Endothelial cell of umbilical vein (primary cell): Measurements from ENCODE around the gene ADARB2. TPM values are rescaled to one million over a fixed set of nuclear protein-coding genes. Genes with fewer than 3 reads are reported as not detected.

Experiments used
- BruUV-seq: library from RNA; stranded (reverse); fragments of 400-500 nt; replicated peaks from 2 replicates; lab custom pipeline; 2021; lab: Mats Ljungman, UMichigan
- CTCF ChIA-PET: fragments of 300-600, 350-600 bp; sonication (Branson Sonifier 250); formaldehyde crosslinking; loops from one replicate; lab custom pipeline; 2021; ENCODE audit warnings: antibody characterized with exemption, inconsistent platforms; lab: Charles Lee
- POLR2A ChIA-PET: fragments of 300-600, 350-600 bp; sonication (Branson Sonifier 250); formaldehyde crosslinking; loops from one replicate; lab custom pipeline; 2021; ENCODE audit warnings: antibody characterized with exemption, inconsistent platforms; lab: Charles Lee
- DNase-seq: peaks from one replicate; pipeline ENCODE4 v3.0.0-alpha.2; 2011; ENCODE audit warnings: low read depth, low spot score
- FAIRE-seq: peaks from 2 replicates; lab custom pipeline; 2011; peaks lifted over from hg19 to GRCh38; lab: Jason Lieb, UNC
- H2AFZ ChIP-seq: 2 replicates; pipeline ENCODE4 v1.6.0; 2012; ENCODE audit warnings: low read depth, low read length, control low read depth, inconsistent platforms
- H3K27ac ChIP-seq: 2 replicates; pipeline ENCODE4 v1.5.1; 2011; ENCODE audit warnings: low read depth, mild to moderate bottlenecking, control low read depth, low read length, moderate library complexity; ENCODE audit not compliant: insufficient read depth
- H3K27me3 ChIP-seq, 2 experiments: 2 replicates each; pipeline versions ENCODE4 v1.6.0 to v1.6.1; 2011; ENCODE audit warnings: low read length in 2 of 2, mixed read lengths in 1 of 2; ENCODE audit not compliant: control insufficient read depth in 2 of 2, insufficient read depth in 2 of 2
- H3K36me3 ChIP-seq, 2 experiments: 2 replicates in 1 of 2; 3 replicates in 1 of 2; pipeline ENCODE4 v1.5.1; 2011; ENCODE audit warnings: low read length in 2 of 2, mild to moderate bottlenecking in 1 of 2, moderate library complexity in 1 of 2; ENCODE audit not compliant: control insufficient read depth in 2 of 2, insufficient read depth in 2 of 2; ENCODE audit errors: extremely low read depth in 1 of 2
- H3K4me1 ChIP-seq: 3 replicates; pipeline ENCODE4 v1.5.1; 2011; ENCODE audit warnings: mild to moderate bottlenecking, low read length; ENCODE audit not compliant: control insufficient read depth, insufficient read depth; ENCODE audit errors: extremely low read depth
- H3K4me2 ChIP-seq: 2 replicates; pipeline ENCODE4 v1.6.1; 2011; ENCODE audit warnings: low read length, control low read depth, mixed read lengths; ENCODE audit not compliant: insufficient read depth
- H3K4me3 ChIP-seq, 3 experiments: fragments of 200-600 bp in 1 of 3; sonication (generic), shearing (Covaris generic) in 1 of 3; replicated peaks in 1 of 3; 2 replicates each; pipeline ENCODE4 v1.5.1; 2011 to 2016; ENCODE audit warnings: control low read depth in 3 of 3, low read length in 3 of 3, mild to moderate bottlenecking in 2 of 3, inconsistent platforms in 1 of 3, low read depth in 1 of 3, moderate library complexity in 1 of 3; ENCODE audit not compliant: insufficient read depth in 1 of 3
- H3K79me2 ChIP-seq: 2 replicates; pipeline ENCODE4 v1.6.0; 2012; ENCODE audit warnings: low read length, inconsistent platforms; ENCODE audit not compliant: control insufficient read depth, insufficient read depth
- H3K9ac ChIP-seq: replicated peaks from 2 replicates; pipeline ENCODE3; 2011; ENCODE audit warnings: low read length, control low read depth; ENCODE audit not compliant: insufficient read depth; ENCODE audit errors: extremely low read depth
- H3K9me1 ChIP-seq: replicated peaks from 3 replicates; pipeline ENCODE4 v1.6.0; 2011; ENCODE audit warnings: mild to moderate bottlenecking, low read length; ENCODE audit not compliant: control insufficient read depth, insufficient read depth; ENCODE audit errors: extremely low read depth
- H3K9me3 ChIP-seq: replicated peaks from 2 replicates; pipeline ENCODE4 v1.5.1; 2012; ENCODE audit warnings: low read length, inconsistent platforms; ENCODE audit not compliant: control insufficient read depth, insufficient read depth
- H4K20me1 ChIP-seq: replicated peaks from 2 replicates; pipeline ENCODE3; 2011; ENCODE audit warnings: mild to moderate bottlenecking, low read length; ENCODE audit not compliant: control insufficient read depth, insufficient read depth; ENCODE audit errors: extremely low read depth
- EZH2 ChIP-seq: IDR thresholded peaks from 2 replicates; pipeline ENCODE4 v1.6.1; 2012; ENCODE audit warnings: borderline replicate concordance, low read depth, mild to moderate bottlenecking, moderate library complexity, low read length, inconsistent platforms; ENCODE audit not compliant: severe bottlenecking
- FOS ChIP-seq: IDR thresholded peaks from 2 replicates; pipeline ENCODE4 v1.6.1; 2011; ENCODE audit warnings: mild to moderate bottlenecking, low read length, moderate library complexity, borderline replicate concordance; ENCODE audit not compliant: insufficient read depth
- GATA2 ChIP-seq: IDR thresholded peaks from 2 replicates; pipeline ENCODE4 v1.7.0; 2011; ENCODE audit warnings: low read depth, mild to moderate bottlenecking, moderate library complexity, mixed read lengths, low read length; ENCODE audit not compliant: insufficient read length, insufficient read depth
- JUN ChIP-seq: IDR thresholded peaks from 2 replicates; pipeline ENCODE4 v1.6.1; 2011; ENCODE audit warnings: borderline replicate concordance, low read depth; ENCODE audit not compliant: insufficient read length, insufficient read depth
- MYC ChIP-seq: IDR thresholded peaks from one replicate; pipeline ENCODE4 v1.6.1; 2011; ENCODE audit warnings: mild to moderate bottlenecking, low read depth, low read length
- POLR2A ChIP-seq: IDR thresholded peaks from 2 replicates; pipeline ENCODE4 v1.6.1; 2012; ENCODE audit warnings: low read depth, mild to moderate bottlenecking, control low read depth, low read length
- POLR2AphosphoS5 ChIP-seq: IDR thresholded peaks from 2 replicates; pipeline ENCODE4 v1.6.1; 2012; ENCODE audit warnings: low read depth, mild to moderate bottlenecking, control low read depth, low read length, moderate library complexity; ENCODE audit not compliant: insufficient read depth
- dilution Hi-C: fragments of 300-500 bp; cut with MboI; formaldehyde crosslinking; loops from one replicate; pipeline ENCODE4 v1.15.0; 2019; ENCODE audit warnings: low sequenced_read_pairs; ENCODE audit not compliant: extremely low pct_ligation_motif_present
- intact Hi-C: fragments of 100-400 bp; cut with micrococcal nuclease; formaldehyde crosslinking; loops from one replicate; pipeline ENCODE4 v1.10.0; 2022
- polyA plus RNA-seq, 4 experiments: library from polyadenylated mRNA; depleted of rRNA in 3 of 4; stranded (reverse) in 3 of 4; unstranded in 1 of 4; fragments of >200 nt; gene quantifications; 2 replicates each; pipeline versions ENCODE4 v1.2.1 to v1.2.3, GENCODE V29; 2011 to 2012; ENCODE audit warnings: missing spikeins in 1 of 4
- total RNA-seq: library from RNA; stranded (reverse); gene quantifications from 2 replicates; pipeline ENCODE4 v1.2.3, GENCODE V29; 2021
- TF ChIP-seq, protein P1 (sequence below): IDR thresholded peaks from 2 replicates; pipeline ENCODE4 v1.6.1; 2011; ENCODE audit not compliant: insufficient read depth, insufficient read length
- TF ChIP-seq, protein P2 (sequence below), 2 donors: IDR thresholded peaks; 1 replicate in 1 of 2; 2 replicates in 1 of 2; pipeline ENCODE4 v1.5.1; 2011; ENCODE audit warnings: low read length in 2 of 2, mild to moderate bottlenecking in 2 of 2, moderate library complexity in 2 of 2, control low read depth in 1 of 2, inconsistent platforms in 1 of 2, low read depth in 1 of 2; ENCODE audit not compliant: insufficient read depth in 1 of 2; ENCODE audit errors: extremely low read depth in 1 of 2

ADARB2 gene
- total and polyA plus RNA-seq, 2 donors (not counting 3 experiments of a cell fraction or from before 2014, with no cell fraction given), result not detected

DNA sequence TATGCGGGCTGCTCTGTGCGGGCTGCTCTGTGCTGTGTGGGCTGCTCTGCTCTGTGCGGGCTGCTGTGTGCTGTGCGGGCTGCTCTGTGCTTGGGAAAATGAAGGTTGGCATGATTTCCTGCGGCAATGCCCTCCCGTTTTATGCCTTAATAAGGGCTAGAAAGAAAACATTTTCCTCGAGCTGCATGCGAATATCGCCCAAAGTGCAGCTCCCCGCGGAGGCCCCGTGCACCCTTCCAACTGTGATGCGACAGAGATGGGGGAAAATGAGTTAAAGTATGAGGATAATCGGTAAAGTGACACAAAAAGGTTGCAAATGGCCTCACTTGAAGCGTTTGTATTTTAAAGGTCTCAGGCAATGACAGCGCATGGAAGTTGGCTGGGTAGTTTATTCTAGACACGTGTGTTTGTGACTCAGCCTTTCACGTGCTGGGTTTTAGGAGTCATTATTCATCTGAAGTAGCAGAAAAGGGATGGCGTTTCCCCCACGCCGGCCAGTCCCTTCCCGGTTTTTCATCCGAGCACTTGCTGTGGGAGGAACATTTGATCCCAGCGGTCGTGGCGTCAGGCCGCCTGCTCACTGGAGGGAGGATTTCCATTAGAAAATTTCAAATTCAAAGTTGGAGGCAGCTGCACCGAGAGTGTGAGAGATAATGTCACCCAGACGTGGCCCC lies 220.7 kb downstream of the ADARB2 start:
- intact Hi-C loops (no loop called here), dilution Hi-C loops (no loop called here)
- H3K4me2 ChIP-seq, result no peak overlapping the region
- no TSS peak for BruUV-seq
- H3K36me3 ChIP-seq, result no peaks in the 10 kb centered on the region
- peaks cover 19% of the 10 kb centered on the region for H3K9me3 ChIP-seq
- TF ChIP-seq, protein P1, sequence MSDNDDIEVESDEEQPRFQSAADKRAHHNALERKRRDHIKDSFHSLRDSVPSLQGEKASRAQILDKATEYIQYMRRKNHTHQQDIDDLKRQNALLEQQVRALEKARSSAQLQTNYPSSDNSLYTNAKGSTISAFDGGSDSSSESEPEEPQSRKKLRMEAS, result no peak
- TF ChIP-seq, protein P2, sequence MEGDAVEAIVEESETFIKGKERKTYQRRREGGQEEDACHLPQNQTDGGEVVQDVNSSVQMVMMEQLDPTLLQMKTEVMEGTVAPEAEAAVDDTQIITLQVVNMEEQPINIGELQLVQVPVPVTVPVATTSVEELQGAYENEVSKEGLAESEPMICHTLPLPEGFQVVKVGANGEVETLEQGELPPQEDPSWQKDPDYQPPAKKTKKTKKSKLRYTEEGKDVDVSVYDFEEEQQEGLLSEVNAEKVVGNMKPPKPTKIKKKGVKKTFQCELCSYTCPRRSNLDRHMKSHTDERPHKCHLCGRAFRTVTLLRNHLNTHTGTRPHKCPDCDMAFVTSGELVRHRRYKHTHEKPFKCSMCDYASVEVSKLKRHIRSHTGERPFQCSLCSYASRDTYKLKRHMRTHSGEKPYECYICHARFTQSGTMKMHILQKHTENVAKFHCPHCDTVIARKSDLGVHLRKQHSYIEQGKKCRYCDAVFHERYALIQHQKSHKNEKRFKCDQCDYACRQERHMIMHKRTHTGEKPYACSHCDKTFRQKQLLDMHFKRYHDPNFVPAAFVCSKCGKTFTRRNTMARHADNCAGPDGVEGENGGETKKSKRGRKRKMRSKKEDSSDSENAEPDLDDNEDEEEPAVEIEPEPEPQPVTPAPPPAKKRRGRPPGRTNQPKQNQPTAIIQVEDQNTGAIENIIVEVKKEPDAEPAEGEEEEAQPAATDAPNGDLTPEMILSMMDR (IDR thresholded peaks at IDR 0.05; ENCODE audit: extremely low read depth in 1 of 2, insufficient read depth in 1 of 2, low read depth in 1 of 2, low read length in 2 of 2), result no peak
- TF ChIP-seq GATA2, result no peak
- TF ChIP-seq JUN, result no peak
- no peak for TF ChIP-seq MYC
- no peak for TF ChIP-seq FOS
- no peak for TF ChIP-seq POLR2A
- TF ChIP-seq POLR2AphosphoS5, result no peak
- no peak for TF ChIP-seq EZH2
- H3K27me3 ChIP-seq, result no peaks in the 10 kb centered on the region
- H4K20me1 ChIP-seq, result no peaks in the 10 kb centered on the region
- POLR2A ChIA-PET, result no interaction called here
- no peaks in the 10 kb centered on the region for H3K79me2 ChIP-seq
- H3K27ac ChIP-seq, result no peak overlapping the region
- H3K9ac ChIP-seq, result no peak overlapping the region
- H3K4me3 ChIP-seq, result no peak overlapping the region
- H3K4me1 ChIP-seq, result no peaks in the 10 kb centered on the region
- no peak for DNase-seq
- FAIRE-seq, result no peak
- H3K9me1 ChIP-seq, result no peaks in the 10 kb centered on the region
- H2AFZ ChIP-seq, result no peak overlapping the region
- CTCF ChIA-PET, result no interaction called here
